HepG2 (cell line): Measurements from ENCODE around the gene RABGAP1L.

ENCODE experiments used
- KDM6A ChIP-seq: IDR thresholded peaks from 2 replicates; pipeline ENCODE4 v1.6.1; 2016; ENCODE audit warnings: low read depth
- KLF6 ChIP-seq: IDR thresholded peaks from 2 replicates; pipeline ENCODE4 v1.8.0; 2016; ENCODE audit warnings: missing biosample characterization, missing genetic modification reagents
- MXI1 ChIP-seq: IDR thresholded peaks from 3 replicates; pipeline ENCODE4 v1.6.1; 2012; ENCODE audit warnings: low read depth, low read length, inconsistent platforms, borderline replicate concordance
- NFRKB ChIP-seq: fragments of 450-650 bp; IDR thresholded peaks from 2 replicates; pipeline ENCODE4 v1.6.1; 2017
- POLR2A ChIP-seq, 2 experiments: IDR thresholded peaks; 2 replicates each; pipeline ENCODE4 v1.6.1; 2011; ENCODE audit warnings: low read depth in 2 of 2, low read length in 2 of 2, mild to moderate bottlenecking in 1 of 2, moderate library complexity in 1 of 2; ENCODE audit not compliant: insufficient read depth in 1 of 2
- SMC3 ChIP-seq: IDR thresholded peaks from 2 replicates; pipeline ENCODE4 v1.6.1; 2011; ENCODE audit warnings: low read length, improper control_type of control experiment
- ZNF138 ChIP-seq: sonication (generic); formaldehyde crosslinking; IDR thresholded peaks from 2 replicates; pipeline ENCODE4 v1.5.0; 2020; ENCODE audit warnings: mild to moderate bottlenecking, low read depth, missing genetic modification reagents
- ZNF160 ChIP-seq: sonication (generic); formaldehyde crosslinking; IDR thresholded peaks from 2 replicates; pipeline ENCODE4 v1.8.0; 2022; ENCODE audit warnings: mild to moderate bottlenecking, inconsistent platforms, missing genetic modification reagents
- ZNF589 ChIP-seq: sonication (generic); formaldehyde crosslinking; conservative IDR thresholded peaks from 2 replicates; pipeline ENCODE4 v1.8.0; 2022; ENCODE audit warnings: mild to moderate bottlenecking, moderate library complexity, missing genetic modification reagents
- ZNF7 ChIP-seq: IDR thresholded peaks from 2 replicates; pipeline ENCODE4 v1.6.1; 2016; ENCODE audit warnings: missing biosample characterization, missing genetic modification reagents
- TF ChIP-seq, protein P1 (sequence below): sonication (generic); formaldehyde crosslinking; IDR thresholded peaks from 2 replicates; pipeline ENCODE4 v1.4.0; 2020; ENCODE audit warnings: missing genetic modification reagents, mild to moderate bottlenecking, borderline replicate concordance
- TF ChIP-seq, protein P2 (sequence below): sonication (generic); formaldehyde crosslinking; IDR thresholded peaks from 2 replicates; pipeline ENCODE4 v1.5.0; 2020; ENCODE audit warnings: mild to moderate bottlenecking, missing genetic modification reagents, moderate library complexity
- TF ChIP-seq, protein P3 (sequence below): sonication (generic); formaldehyde crosslinking; IDR thresholded peaks from 2 replicates; pipeline ENCODE4 v1.4.0; 2020; ENCODE audit warnings: mild to moderate bottlenecking, missing genetic modification reagents
- TF ChIP-seq, protein P4 (sequence below): sonication (generic); formaldehyde crosslinking; IDR thresholded peaks from 2 replicates; pipeline ENCODE4 v1.5.0; 2020; ENCODE audit warnings: missing genetic modification reagents

DNA sequence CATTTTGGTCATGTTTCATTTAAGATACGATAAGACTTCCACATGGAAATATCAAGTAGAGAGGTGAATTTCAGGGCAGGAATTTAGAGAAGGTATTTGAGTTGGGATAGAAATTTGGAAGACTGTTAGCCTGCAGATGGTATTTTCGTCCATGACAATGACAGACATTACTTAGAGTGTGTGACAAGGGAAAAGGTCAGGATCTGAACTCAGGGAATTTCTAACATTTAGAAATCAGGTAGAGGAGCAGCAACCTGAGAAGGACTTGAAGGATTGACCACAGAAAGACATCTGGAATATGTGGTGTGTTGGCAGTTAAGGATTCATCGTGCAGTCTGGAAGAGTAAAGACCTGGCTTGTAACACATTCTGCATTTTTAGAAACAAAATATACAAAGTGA is 57.9 kb downstream of the RABGAP1L start:
- TF ChIP-seq NFRKB (no peak), KLF6 (CRISPR knock-in tag) (no peak), KDM6A (CRISPR knock-in tag) (no peak), MXI1 (no peak), ZNF138 (CRISPR knock-in tag) (no peak), SMC3 (no peak), ZNF160 (CRISPR knock-in tag) (no peak), ZNF589 (CRISPR knock-in tag) (no peak), POLR2A (IDR thresholded peaks at IDR 0.05; ENCODE audit: insufficient read depth in 1 of 2, low read depth in 2 of 2, low read length in 2 of 2) (no peak), ZNF7 (CRISPR knock-in tag) (no peak)
- TF ChIP-seq, protein P1, sequence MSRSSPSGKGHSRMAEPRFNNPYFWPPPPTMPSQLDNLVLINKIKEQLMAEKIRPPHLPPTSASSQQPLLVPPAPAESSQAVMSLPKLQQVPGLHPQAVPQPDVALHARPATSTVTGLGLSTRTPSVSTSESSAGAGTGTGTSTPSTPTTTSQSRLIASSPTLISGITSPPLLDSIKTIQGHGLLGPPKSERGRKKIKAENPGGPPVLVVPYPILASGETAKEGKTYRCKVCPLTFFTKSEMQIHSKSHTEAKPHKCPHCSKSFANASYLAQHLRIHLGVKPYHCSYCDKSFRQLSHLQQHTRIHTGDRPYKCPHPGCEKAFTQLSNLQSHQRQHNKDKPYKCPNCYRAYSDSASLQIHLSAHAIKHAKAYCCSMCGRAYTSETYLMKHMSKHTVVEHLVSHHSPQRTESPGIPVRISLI = no peak
- TF ChIP-seq, protein P2, sequence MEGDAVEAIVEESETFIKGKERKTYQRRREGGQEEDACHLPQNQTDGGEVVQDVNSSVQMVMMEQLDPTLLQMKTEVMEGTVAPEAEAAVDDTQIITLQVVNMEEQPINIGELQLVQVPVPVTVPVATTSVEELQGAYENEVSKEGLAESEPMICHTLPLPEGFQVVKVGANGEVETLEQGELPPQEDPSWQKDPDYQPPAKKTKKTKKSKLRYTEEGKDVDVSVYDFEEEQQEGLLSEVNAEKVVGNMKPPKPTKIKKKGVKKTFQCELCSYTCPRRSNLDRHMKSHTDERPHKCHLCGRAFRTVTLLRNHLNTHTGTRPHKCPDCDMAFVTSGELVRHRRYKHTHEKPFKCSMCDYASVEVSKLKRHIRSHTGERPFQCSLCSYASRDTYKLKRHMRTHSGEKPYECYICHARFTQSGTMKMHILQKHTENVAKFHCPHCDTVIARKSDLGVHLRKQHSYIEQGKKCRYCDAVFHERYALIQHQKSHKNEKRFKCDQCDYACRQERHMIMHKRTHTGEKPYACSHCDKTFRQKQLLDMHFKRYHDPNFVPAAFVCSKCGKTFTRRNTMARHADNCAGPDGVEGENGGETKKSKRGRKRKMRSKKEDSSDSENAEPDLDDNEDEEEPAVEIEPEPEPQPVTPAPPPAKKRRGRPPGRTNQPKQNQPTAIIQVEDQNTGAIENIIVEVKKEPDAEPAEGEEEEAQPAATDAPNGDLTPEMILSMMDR (CRISPR knock-in tag) = no peak
- TF ChIP-seq, protein P3, sequence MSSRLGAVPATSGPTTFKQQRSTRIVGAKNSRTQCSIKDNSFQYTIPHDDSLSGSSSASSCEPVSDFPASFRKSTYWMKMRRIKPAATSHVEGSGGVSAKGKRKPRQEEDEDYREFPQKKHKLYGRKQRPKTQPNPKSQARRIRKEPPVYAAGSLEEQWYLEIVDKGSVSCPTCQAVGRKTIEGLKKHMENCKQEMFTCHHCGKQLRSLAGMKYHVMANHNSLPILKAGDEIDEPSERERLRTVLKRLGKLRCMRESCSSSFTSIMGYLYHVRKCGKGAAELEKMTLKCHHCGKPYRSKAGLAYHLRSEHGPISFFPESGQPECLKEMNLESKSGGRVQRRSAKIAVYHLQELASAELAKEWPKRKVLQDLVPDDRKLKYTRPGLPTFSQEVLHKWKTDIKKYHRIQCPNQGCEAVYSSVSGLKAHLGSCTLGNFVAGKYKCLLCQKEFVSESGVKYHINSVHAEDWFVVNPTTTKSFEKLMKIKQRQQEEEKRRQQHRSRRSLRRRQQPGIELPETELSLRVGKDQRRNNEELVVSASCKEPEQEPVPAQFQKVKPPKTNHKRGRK = no peak
- TF ChIP-seq, protein P4, sequence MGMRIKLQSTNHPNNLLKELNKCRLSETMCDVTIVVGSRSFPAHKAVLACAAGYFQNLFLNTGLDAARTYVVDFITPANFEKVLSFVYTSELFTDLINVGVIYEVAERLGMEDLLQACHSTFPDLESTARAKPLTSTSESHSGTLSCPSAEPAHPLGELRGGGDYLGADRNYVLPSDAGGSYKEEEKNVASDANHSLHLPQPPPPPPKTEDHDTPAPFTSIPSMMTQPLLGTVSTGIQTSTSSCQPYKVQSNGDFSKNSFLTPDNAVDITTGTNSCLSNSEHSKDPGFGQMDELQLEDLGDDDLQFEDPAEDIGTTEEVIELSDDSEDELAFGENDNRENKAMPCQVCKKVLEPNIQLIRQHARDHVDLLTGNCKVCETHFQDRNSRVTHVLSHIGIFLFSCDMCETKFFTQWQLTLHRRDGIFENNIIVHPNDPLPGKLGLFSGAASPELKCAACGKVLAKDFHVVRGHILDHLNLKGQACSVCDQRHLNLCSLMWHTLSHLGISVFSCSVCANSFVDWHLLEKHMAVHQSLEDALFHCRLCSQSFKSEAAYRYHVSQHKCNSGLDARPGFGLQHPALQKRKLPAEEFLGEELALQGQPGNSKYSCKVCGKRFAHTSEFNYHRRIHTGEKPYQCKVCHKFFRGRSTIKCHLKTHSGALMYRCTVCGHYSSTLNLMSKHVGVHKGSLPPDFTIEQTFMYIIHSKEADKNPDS = no peak
